GM21723 (cell line): ENCODE results near the gene CCNI.
"Not testable (repeated sequence)": the region's sequence is repeated elsewhere in the genome, so short reads cannot be mapped to it uniquely, and the experiment has no call there.

Source experiments
- ATAC-seq: cut with Tn5 transposase; IDR thresholded peaks from one replicate; pipeline ENCODE4 v1.9.1; 2021; ENCODE audit warnings: mild to moderate bottlenecking, moderate library complexity; ENCODE audit not compliant: unreplicated experiment

CCNI gene

DNA sequence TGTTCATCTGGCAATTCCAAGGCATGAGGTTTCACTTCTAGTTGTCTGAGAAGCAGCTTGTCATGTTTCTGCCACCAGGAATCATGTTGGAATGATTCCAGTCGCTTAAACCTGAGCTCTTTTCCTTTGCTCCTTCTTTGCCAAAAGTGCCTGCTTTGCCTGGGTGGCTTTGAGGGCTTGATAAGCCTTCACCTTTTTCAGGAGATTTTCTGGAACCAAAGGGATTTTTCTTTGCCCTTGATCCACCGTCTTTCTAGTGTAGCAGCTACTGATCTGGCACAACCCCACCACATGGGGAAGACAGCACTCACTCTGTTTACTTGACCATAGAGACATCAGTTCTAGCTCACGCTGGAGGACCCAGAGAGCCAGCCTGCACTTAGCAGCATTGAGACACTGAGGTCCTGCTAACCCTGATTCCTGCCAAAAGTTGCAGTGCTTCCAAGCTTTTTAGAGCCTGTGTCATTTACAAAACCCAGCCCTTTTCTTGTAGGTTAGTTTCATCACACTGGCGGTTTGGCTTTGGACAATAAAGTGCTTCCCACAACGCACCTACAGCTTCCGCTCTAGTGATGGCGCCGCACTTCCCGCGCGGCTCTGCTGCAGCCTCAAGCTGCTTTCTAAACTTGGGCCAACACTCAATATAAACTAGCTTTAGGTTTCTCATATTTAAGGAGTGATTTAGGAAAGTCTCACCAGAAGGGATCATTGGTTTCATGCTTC, 7.3 kb upstream of the CCNI start:
- no peak for ATAC-seq

DNA sequence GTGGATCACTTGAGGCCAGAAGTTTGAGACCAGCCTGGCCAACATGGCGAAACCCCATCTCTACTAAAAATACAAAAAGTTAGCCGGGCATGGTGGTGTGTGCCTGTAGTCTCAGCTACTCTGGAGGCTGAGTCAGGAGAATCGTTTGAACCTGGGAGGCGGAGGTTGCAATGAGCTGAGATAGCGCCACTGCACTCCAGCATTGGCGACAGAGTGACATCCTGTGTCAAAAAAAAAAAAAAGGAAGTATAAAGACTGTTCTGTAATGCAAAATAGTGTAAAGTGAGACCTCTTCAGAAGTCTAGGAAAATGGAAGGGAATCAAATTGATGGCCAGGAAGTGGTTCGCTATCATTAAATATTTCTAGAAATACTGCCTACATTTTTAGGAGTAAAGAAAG, 5.0 kb upstream of the CCNI start:
- ATAC-seq: not testable (repeated sequence)

DNA sequence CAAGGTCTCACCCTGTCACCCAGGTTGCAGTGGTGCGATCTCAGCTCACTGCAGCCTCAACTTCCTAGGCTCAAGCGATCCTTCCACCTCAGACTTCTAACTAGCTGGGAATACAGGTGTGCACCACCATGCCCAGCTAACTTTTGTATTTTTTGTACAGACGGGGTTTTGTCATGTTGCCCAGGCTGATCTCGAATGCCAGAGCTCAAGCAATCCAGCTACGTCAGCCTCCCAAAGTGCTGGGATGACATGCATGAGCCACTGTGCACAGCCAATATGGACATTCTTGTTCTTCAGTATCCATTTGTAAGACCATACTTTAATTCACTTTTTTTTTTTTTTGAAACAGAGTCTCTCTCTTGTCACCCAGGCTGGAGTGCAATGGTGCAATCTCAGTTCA, 3.5 kb upstream of the CCNI start:
- no peak for ATAC-seq

DNA sequence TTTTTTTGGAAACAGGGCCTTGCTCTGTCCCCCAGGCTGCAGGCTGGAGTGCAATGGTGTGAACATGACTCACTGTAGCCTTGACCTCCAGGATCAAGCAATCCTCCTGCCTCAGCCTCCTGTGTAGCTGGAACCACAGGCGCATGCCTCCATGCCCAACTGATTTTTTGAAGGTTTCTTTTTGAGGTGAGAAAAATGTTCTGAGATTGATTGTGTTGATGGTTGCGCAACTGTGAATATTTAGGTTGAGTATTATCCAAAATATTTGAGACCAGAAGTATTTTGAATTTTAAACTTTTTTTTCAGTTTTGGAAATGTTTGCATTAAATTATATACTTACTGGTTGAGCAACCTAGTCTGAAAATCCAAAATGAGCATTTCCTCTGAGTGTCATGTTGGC, 2.6 kb upstream of the CCNI start:
- no peak for ATAC-seq

DNA sequence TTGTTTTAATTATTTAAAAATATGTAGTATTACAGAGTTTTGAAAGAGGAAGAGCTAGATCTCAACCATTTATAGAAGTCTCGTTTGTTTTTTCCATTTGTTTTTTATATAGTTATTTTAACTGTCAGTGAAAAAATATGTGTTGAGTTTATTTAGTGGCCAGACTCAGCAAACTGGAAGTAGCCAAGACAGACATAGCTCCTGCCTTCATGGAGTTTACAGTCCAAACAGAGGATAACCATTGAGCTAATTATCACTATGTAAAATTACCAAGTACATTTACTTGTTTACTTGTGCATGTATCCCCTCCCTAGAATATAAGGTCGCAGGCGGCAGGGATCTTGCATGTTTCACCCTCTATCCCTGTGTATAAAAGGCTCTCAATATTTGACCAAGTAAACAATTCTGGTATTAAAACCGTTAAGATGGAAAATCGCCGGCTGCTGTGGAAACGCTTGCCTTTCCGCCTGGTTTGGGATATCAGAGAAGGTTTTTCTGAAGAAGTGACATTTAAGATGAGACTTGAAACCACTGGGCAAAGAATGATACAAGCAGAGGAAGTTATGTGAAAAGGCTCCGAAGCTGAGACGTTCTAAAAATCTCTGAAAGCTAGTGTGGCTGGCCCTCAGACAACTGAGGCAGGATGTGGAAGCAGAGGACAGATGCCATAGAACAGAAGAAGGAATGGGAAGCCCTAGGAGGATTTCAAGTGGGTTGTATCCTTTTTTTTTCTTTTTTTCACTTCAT, 1.3 kb upstream of the CCNI start:
- no peak for ATAC-seq

DNA sequence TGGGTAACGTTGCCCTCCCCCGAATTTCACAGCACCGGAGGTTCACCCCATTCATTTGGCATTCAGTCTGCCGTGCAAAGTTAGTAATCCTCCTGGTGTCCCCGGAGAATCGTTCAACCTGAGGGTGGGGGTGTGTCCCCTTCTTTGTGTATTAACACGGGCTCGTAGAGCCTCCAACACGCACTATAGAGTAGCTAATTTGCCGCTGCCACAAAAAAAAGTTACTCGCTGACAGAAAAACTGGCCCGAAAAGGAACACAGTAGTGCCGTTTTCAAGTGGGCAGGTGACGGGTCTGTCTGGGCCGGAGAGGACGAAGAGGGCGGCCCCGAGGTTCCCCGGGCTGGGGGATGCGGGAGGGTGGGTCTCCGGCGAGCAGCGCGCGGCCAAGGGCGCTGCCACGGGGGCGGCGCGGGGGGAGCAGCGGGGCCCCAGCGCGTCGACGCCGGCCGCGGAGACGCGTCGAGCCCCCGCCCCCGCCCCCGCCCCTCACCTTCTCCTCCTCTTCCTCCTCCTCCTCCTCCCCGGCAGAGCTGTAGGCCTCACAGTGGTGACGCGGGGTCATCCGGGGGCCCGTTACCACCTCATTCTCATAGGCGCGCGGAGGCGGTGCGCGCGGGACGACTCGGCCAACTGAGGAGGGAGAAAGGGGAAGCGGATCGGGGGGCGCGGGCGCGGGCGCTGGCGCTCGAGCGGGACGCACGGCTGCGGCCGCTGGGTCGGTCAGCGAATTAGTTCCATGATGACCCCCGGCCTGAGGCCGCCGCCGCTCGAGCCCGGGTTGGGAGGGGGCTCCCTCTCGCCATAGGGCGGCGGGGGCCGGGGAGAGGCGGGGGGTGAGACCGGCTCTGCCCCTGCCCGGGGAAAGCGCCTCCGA, 571 bp downstream of the CCNI start:
- ATAC-seq: peak; percentile 51

DNA sequence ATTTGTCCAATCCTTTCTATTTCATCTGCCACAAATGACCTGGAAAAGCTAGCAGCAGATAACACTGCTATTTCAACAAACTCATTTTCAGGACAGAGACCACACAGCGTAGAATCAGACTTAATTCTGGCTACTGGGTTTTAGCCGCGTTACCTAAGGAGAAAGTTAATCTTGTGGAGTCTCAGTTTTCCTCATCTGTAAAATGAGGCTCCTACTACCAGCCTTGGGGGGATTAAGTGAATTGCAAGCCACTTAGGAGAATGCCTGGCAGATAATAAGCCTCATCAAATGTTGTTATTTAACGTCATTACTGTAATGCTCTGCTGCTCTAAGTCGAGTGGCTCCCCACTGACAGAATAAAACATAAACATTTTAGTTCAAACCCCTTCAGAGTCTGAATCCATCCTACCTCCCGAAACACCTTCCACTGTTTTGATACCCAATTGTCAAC, 1.4 kb downstream of the CCNI start:
- no peak for ATAC-seq

DNA sequence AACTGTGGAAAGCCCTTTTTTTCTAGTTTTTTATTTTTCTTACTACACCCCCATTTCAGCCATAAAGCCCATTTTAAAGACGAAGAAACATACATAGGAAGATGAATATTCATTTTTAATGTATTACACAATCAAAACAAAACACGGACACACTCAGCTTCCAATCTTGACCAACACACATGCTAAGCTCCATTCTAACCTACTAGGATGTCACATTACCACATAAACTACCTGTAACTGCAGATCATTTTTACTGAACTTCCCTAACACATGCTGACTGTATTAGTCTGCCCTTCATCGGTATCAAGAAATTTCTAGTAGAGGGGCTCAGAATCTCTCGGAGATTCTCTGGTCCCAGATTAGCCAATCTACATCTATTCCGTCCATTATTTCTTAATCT, 1.8 kb downstream of the CCNI start:
- ATAC-seq: no peak

DNA sequence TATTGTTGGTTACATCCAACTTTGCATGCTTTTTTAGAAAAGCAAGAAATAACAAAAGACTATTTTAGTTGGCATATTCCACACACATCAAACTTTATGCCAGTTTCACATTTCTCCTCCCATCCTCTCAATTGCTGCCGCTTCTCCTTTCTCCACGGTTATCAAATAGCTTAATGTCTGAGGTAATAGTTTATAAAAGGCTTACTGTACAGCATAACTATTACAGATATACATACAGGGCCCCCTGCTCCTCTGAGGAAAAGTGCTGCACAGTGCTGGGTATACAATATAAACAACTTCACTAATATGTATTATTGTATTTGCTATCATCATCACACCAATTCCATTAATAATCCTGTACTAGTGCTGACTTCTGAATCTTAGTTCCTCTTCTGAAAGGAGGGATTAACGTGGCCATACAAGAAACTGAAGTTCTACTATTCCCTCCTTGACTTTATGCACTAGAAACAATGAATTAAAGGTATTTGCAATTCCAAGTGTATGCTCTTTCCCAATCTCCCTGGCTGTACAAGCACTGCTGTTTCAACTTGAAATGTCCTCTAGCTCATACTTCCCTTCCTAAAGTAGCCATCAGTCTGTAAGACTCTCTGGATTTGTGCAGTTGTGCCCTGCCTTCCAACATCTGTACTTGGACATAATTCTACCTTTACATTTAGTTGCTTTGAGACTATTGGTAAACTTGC, 2.5 kb downstream of the CCNI start:
- no peak for ATAC-seq

DNA sequence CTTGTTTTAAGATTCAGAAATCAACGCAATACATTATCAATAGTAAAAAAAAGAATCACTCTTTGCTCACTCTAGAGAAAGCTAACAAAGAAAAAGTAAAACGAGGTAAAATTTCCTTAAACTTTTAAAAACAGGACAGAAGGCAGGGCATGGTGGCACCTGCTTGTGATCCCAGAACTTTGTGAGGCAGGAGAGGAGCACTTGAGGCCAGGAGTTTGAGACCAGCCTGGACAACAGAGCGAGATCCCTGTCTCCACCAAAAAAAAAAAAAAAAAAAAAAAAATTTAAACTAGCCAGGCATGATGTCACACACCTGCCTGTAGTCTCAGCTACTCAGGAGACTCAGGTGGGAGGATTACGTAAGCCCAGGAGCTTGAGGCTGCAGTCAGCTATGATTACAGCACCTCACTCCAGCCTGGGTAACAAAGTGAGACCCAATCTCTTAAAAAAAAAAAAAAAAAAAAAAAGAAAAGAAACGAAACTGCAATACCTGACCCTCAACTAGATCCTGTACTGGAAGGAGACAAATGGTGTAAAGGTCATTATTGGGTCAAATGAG, 3.5 kb downstream of the CCNI start:
- no peak for ATAC-seq

DNA sequence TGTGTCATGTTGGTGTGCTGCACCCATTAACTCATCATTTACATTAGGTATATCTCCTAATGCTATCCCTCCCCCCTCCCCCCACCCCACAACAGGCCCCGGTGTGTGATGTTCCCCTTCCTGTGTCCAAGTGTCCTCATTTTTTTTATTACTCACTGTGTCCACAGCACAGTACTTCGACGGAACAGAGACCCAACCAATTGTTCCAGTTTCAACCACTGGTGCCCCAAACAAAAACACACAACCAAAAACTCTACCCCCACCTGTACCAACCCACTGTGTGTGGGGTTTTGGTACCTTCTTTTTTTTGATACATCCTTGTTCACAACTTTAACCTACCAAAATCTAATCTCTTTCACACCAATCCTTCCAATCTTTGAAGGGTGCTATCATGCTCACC, 6.3 kb downstream of the CCNI start:
- ATAC-seq: not testable (repeated sequence)

DNA sequence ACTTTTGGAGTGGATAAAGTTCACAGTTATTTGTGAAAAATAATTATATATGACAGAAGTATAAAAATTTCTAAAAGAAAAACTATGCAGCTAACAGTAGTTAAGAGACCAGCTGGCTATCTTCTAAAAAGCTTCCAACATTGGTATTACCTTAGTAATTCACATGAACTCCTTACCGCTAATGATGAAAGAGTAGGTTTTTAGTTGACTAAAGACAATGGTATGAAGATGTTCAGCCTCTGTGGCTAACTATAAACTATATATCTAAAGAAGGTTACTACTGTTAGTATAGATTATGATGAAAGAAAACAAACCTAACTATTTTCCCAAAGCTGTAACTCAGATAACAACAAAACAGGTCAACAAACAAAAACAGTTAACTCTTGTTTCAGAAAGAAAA, 10.4 kb downstream of the CCNI start:
- ATAC-seq: no peak

DNA sequence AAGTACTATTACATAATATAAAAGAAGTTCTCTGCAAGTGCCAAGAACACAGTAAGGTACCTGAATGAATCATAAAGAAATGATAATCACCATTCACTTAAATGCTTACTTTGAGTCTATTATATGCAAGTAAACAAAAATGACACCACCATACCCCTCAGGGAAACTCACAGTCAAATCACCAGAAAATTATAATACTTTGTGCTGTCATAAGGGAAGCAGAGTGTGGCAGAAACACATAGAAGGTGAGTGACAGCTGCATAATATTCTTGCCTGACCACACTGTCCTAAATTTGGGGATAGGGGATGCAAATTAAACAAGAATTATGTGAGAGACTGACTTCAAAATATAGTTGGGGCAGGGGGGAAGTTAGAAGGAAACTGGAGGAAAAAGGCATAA, 12.9 kb downstream of the CCNI start:
- no peak for ATAC-seq

DNA sequence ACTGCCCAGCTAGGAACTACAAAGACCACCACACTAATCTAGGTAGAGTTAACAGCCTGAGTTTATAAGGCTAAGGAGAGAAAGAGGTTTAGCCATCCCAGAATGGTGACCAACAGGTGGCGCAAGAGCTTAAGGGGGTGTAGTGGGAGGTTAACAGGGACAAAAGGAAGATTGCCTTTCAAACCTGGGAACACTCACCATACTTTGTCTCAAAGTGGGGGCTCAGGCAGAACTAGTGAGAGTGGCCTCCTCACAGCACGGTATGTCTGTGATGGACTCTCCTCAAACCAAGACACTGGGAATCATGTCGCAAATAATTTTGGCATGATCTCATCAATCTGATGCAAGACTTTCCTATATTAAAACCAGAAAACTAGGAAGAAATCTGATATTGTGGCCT, 23.4 kb downstream of the CCNI start:
- no peak for ATAC-seq

DNA sequence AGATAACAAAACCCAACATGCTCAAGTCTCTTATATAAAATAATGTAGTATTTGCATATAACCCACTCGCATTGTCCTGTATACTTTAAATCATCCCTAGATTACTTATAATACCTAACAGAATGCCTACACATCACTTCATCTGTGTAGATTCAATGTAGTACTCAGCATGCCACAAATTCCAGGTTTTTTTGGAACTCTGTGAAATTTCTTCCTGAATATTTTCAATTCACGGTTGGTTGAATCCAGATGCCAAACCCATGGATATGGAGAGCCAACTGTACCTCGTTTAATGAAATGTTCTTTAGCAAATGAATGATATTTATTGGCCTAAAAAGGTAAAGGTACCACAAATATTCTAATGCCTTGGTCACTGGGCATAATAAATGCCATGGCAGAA, 24.8 kb downstream of the CCNI start:
- no peak for ATAC-seq

DNA sequence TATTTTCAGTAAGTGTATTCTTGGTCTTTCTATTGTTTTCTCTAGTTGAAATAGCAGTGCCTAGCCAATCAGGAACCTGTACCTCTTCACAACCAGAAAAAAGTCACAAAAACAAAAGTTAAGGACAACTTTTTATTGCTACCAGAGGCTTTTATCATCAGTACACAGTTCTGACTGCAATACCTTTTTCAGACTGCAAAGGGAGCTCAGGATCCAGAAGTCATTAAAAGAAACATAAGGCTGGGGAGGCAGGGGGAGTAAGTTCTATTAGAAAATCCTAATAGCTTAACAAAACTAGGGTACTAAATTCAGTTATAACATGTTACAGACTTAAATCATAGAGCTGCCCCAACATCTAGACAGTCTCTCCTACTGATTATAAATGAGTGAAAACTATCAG, 28.8 kb downstream of the CCNI start:
- ATAC-seq: no peak

DNA sequence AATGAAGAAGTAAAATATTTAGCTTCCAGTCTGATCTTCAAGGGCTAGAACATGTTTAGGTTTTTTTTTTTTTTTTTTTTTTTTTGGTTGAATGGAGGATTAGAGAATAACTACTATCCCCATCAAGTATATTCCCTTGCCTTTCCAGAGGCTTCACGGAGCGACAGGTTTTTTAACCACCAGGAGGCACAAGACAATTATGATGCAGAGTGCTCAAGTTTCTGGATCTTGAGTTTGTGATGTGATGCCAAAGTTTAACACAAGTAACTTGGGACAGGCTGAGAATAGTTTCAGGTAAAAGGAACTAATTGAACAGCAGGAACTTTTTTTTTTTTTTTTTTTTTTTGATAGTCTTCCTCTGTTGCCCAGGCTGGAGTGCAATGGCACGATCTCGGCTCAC, 30.3 kb downstream of the CCNI start:
- ATAC-seq: no peak

DNA sequence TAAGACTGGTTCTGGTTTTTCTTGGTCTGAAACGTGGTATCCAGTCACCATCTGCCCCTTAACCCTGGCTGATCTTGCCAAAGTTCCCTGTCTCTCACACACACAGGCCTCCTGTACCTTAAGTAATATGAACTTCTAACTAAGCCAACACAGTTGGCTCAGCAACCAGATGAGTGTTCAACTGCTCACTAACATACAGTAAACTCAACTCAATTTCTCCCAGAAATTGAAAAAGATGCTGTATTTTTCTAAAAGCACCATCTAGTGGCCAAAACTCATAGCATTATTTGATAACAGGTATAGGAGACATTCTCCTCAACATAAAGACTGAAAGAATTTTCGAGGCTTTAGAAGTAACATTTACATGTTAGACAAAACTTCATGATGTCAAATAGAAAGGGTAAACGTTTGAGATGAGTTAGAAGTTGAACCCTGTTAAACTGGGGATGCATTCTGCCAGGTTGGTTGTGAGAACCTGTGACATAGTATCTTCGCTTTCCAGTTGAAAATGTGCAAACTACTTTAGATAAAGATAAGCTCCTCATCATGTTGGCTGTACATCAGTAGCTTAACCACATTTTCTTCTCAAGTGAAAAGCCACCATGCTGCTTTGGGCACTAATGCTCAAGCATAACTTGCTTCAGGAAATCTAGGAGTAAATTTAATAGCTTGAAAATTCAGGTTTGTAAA, 31.2 kb downstream of the CCNI start:
- ATAC-seq: peak; percentile 45

DNA sequence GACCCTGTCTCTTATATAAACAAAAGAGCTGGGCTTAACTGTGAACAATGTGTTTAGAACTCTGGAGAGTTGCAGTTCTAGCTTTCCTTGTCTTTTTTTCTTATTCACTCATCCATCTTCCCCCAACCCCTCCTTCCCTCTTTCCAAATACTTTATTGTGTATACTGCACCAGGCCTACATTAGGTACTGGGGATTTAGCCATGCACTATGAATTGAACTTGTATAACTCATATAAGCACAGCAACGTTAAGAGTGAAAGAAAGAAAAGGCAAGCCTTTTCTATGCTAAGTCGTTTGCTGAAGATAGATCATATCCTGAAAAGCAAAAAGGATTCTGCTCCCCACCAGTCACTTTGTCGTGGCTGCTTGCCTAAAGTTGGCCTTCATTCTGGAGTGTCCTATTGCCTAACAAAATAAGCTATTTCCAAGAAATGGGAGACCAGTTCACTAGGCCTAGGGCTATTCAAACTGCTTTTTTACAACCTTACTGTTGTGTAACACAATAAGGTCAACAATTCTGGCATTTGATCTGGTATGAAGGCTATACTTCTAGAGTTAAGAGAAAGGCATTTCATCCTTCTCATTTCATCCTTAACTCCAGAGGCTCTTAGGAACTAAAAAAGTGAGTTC, 32.2 kb downstream of the CCNI start:
- no peak for ATAC-seq
